ENCODE results near the gene AKAP13. TPM values are rescaled to one million over a fixed set of nuclear protein-coding genes. Genes with fewer than 3 reads are reported as not detected.

AKAP13 gene
- total and polyA plus RNA-seq, 3 donors from 2014 or later, result 79.5 to 207 (median 187) TPM

- H3K4me3 ChIP-seq, result no peak overlapping the region
- intact Hi-C loops (cut with DNase I; ENCODE audit: low total_unique reads), result no loop called here
- no peaks in the 10 kb centered on the region for H3K36me3 ChIP-seq (ENCODE audit: low read depth, missing control alignments)
- no peak overlapping the region for H3K27ac ChIP-seq
- TF ChIP-seq, protein P1, sequence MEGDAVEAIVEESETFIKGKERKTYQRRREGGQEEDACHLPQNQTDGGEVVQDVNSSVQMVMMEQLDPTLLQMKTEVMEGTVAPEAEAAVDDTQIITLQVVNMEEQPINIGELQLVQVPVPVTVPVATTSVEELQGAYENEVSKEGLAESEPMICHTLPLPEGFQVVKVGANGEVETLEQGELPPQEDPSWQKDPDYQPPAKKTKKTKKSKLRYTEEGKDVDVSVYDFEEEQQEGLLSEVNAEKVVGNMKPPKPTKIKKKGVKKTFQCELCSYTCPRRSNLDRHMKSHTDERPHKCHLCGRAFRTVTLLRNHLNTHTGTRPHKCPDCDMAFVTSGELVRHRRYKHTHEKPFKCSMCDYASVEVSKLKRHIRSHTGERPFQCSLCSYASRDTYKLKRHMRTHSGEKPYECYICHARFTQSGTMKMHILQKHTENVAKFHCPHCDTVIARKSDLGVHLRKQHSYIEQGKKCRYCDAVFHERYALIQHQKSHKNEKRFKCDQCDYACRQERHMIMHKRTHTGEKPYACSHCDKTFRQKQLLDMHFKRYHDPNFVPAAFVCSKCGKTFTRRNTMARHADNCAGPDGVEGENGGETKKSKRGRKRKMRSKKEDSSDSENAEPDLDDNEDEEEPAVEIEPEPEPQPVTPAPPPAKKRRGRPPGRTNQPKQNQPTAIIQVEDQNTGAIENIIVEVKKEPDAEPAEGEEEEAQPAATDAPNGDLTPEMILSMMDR (IDR thresholded peaks at IDR 0.05), result no peak
- TF ChIP-seq POLR2A (IDR thresholded peaks at IDR 0.05), result no peak
- H3K4me1 ChIP-seq, result peaks cover 27% of the 10 kb centered on the region
- H3K27me3 ChIP-seq, result no peaks in the 10 kb centered on the region
- H3K9me3 ChIP-seq, result no peaks in the 10 kb centered on the region
- WGBS, 2 donors, result 90 to 94% methylated on average over 5 of the region's 5 CpGs
- DNase-seq, result no peak
These were observed 23.3 kb downstream of the AKAP13 start for GRCh38 chr15:85403745-85404144.

DNA sequence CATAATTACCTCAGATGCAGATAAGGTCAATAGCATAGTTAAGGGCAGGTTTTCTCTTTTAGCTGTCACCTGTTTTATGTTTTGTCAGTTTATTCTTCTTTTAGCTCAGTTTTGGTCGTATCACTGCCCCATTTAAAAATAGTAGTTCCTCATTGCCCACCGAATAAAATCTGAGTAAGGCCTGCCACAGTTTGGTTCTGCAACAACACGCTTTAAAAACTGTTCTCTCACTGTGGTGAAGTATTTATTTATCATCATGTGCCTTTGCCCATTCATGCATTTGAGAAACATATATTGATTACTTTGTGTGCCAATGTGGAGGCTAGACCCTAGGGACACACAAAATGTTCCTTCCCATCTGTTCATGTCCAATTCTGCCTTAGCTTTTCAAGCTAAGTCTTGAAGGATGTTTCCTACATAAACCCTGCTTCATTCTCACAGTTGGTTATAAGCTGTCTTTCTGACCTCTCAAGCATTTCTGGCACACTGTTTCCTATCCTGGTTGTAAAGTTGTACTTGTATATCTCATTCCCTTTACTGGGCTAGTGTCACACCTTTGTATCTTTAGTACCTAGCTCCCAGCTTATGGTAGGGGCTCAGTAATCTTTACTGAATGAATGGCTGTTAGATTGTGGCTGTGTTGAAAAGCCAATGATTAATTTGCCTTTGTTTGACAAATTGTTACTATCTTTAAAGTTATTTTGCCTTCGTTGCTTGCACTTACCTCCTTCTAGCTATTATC is 23.9 kb downstream of the AKAP13 start:
- intact Hi-C loops (cut with DNase I; ENCODE audit: low total_unique reads), result no loop called here
- whole genome bisulfite sequencing, 2 donors, result 66 to 69% methylated on average over 4 of the region's 4 CpGs

GRCh38 chr15:85404918-85405866 is 24.8 kb downstream of the AKAP13 start:
- Histone ChIP-seq H3K27me3 (no peaks in the 10 kb centered on the region), H3K36me3 (ENCODE audit: low read depth, missing control alignments) (no peaks in the 10 kb centered on the region), H3K9me3 (no peaks in the 10 kb centered on the region), H3K4me3 (no peak overlapping the region), H3K4me1 (peaks cover 27% of the 10 kb centered on the region), H3K27ac (peak overlapping the region in 1 of 2 donors; percentile 15)
- intact Hi-C loops (cut with DNase I; ENCODE audit: low total_unique reads), result no loop called here
- no peak for DNase-seq
- WGBS, 2 donors, result 41 to 44% methylated on average over 7 of the region's 7 CpGs
- TF ChIP-seq, protein P1 (IDR thresholded peaks at IDR 0.05), result no peak

More for the DNA sequence above, 23.9 kb downstream of the AKAP13 start:
- no peaks in the 10 kb centered on the region for H3K9me3 ChIP-seq
- H3K4me3 ChIP-seq, result no peak overlapping the region
- peaks cover 27% of the 10 kb centered on the region for H3K4me1 ChIP-seq
- TF ChIP-seq, protein P1 (IDR thresholded peaks at IDR 0.05), result no peak
- TF ChIP-seq POLR2A (IDR thresholded peaks at IDR 0.05), result no peak
- H3K27me3 ChIP-seq, result no peaks in the 10 kb centered on the region
- DNase-seq, result no peak
- peak overlapping the region in 1 of 2 donors; percentile 12 for H3K27ac ChIP-seq
- no peaks in the 10 kb centered on the region for H3K36me3 ChIP-seq (ENCODE audit: low read depth, missing control alignments)

GRCh38 chr15:85406916-85407315 is 26.5 kb downstream of the AKAP13 start:
- no peaks in the 10 kb centered on the region for H3K27me3 ChIP-seq
- H3K9me3 ChIP-seq, result no peaks in the 10 kb centered on the region
- no peak for TF ChIP-seq POLR2A (IDR thresholded peaks at IDR 0.05)
- TF ChIP-seq, protein P1 (IDR thresholded peaks at IDR 0.05), result no peak
- no peak overlapping the region for H3K4me3 ChIP-seq
- DNase-seq, result no peak
- H3K27ac ChIP-seq, result no peak overlapping the region
- H3K36me3 ChIP-seq (ENCODE audit: low read depth, missing control alignments), result no peaks in the 10 kb centered on the region
- 93 to 94% methylated on average over 4 of the region's 4 CpGs for WGBS, 2 donors
- H3K4me1 ChIP-seq, result peaks cover 25% of the 10 kb centered on the region
- intact Hi-C loops (cut with DNase I; ENCODE audit: low total_unique reads), result no loop called here

Data from testis (tissue), 3 donors.